NCI-H128 (cell line): ENCODE measurements around the gene GCC1.

Experiments
- DNase-seq: peaks from one replicate; lab custom pipeline; 2025; ENCODE audit not compliant: unreplicated experiment; lab: John Stamatoyannopoulos, UW

Gene GCC1

GRCh38 chr7:127539116-127539515 lies 46.3 kb downstream of the GCC1 start:
- DNase-seq, result no peak

DNA sequence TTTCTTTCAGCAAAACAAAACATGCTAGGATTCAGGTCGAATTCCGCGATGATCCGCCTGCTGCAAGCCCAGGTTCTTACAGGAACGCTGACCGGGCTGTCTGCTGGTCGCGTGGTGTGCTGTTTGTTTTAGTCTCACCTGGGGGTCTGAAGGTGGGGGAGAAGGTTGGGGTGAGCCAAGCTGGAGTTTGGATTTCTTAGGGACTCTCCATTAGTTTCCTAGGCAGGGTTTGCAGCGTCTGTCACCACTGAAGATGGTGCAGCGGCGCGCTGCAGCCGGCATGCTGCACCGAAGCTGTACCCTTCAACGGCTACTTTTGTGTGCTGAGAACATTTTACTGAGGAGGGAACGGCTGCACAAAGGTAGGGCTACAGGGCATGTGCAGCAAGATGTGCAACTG lies 48.7 kb downstream of the GCC1 start:
- no peak for DNase-seq

GRCh38 chr7:127536394-127536691 lies 49.1 kb downstream of the GCC1 start:
- DNase-seq, result no peak

DNA sequence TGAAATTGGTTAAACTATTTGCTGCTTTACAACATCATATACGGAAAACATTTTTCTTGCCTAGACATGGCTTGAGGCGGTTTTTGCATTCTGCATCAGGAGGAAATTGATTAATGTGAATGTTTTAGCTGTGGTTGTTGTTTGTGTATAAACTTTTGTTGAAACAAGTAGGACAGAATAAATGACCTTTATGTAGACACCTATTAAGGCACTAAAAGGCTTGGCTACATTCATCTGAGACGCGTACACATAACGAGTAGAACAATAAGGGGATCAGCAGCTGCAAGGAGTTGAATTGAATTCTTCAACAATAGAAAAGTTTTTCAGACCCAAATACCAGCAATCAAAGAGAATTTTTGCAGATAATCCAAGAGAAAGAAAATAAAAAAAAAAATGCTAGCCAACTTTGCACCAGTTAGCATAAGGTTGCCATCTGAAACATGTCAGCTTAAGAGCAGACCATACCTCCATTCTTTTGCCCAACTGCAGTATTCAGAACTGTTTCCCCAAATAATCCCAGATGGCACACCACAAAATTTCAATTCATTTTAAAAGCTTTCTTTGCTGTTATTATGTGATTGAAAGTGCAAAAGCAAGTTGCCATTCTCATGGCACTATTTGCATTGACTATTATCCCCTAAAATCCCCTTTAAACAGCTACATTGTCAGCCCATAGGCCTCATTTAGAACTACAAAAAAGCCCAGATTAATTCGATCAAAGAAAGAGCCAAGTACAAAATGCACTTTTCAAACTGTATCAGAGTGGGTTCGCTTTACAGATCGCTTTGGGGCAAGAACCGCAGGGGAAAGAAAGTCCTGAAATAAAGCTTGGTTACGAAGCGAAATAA lies 49.6 kb downstream of the GCC1 start:
- no peak for DNase-seq

DNA sequence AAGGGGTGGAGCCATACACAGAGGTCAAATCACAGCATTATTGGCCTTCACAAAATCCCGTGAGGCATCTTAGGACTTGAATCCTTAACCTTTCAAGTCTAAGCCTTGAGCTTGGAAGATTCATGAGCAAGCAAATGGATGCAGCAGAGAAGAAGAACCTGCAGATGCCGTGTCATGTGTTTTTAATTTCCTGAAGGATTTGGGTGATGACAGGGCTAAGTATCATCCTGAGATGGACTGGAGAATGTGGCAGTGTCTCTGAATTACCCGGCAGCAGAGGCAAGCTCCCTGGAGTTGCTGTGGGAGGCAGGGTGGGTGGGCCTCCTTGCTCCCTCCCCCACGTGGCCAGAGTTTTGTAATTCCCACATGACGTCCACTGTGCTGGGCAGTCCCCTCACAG lies 50.8 kb downstream of the GCC1 start:
- no peak for DNase-seq

DNA sequence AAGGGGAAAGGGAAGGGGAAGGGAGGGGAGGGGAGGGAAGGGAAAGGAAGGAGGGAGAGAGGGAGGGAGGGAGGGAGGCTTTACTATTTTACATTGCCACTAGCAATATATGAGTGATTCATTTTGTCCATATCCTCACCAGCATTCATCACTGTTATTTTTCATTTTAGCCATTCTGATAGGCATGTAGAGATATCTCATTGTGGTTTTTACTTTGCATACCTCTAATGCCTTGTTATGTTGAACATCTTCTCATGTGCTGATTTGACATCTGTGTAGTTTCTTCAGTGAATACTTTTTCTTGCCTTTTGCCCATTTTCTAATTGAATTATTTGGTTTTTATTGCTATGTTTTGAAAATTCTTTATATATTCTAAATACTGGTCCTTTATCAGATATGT lies 52.7 kb downstream of the GCC1 start:
- DNase-seq, result no peak

DNA sequence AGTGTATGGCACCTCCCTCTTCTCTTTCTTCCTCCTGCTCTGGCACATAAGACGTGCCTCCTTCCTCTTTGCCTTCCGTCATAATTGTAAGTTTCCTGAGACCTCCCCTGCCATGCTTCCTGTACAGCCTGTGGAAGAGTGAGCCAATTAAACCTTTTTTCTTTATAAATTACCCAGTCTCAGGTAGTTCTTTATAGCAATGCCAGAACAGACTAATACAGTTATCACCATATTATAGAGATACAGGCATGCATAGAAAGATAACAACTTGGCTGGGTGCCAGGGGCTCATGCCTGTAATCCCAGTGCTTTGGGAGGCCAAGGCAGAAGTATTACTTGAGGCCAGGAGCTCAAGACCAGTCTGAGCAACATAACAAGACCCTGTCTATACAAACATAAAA lies 53.2 kb downstream of the GCC1 start:
- no peak for DNase-seq
